HepG2 (cell line): ENCODE data around the gene CAND2. TPM values are rescaled to one million over a fixed set of nuclear protein-coding genes. Genes with fewer than 3 reads are reported as not detected.

Experiments
- ATAC-seq: fragments of 200-7000 bp; cut with Tn5 transposase; 3 replicates; pipeline ENCODE4 v1.9.1; 2020; ENCODE audit warnings: mild to moderate bottlenecking, moderate library complexity
- BruUV-seq: library from RNA; stranded (reverse); fragments of 400-500 nt; replicated peaks from 2 replicates; lab custom pipeline; 2021; lab: Mats Ljungman, UMichigan
- CTCF ChIA-PET: fragments of 300-600 bp; formaldehyde crosslinking; extraction: SDS; loops from one replicate; lab custom pipeline; 2021; ENCODE audit warnings: low total read pairs, inconsistent platforms, low intra/inter-chr PET ratio; lab: Yijun Ruan, JAX
- POLR2A ChIA-PET: fragments of 350-600 bp; sonication (Branson Sonifier 250); formaldehyde crosslinking; loops from one replicate; lab custom pipeline; 2020; ENCODE audit warnings: antibody characterized with exemption, inconsistent platforms; lab: Yijun Ruan, JAX
- DNase-seq: peaks from one replicate; pipeline ENCODE4 v3.0.0-alpha.2; 2015; ENCODE audit warnings: low spot score
- FAIRE-seq: peaks from 3 replicates; lab custom pipeline; 2011; peaks lifted over from hg19 to GRCh38; lab: Jason Lieb, UNC
- H2AFZ ChIP-seq: one replicate; pipeline ENCODE4 v1.6.1; 2011; ENCODE audit warnings: low read length, inconsistent platforms
- H3K27ac ChIP-seq: fragments of 300-600 bp; 3 replicates; pipeline ENCODE4 v1.8.0; 2011; ENCODE audit warnings: mixed run types, mild to moderate bottlenecking, mixed read lengths, low read length, inconsistent platforms; ENCODE audit not compliant: insufficient read depth; ENCODE audit errors: extremely low read length
- H3K27me3 ChIP-seq, 2 experiments: fragments of 200-600 bp in 1 of 2; 2 replicates in 1 of 2; 3 replicates in 1 of 2; pipeline versions ENCODE4 v1.6.0 to v1.8.0; 2011; ENCODE audit warnings: low read length in 2 of 2, mild to moderate bottlenecking in 2 of 2, moderate library complexity in 2 of 2, inconsistent platforms in 1 of 2; ENCODE audit not compliant: insufficient read depth in 2 of 2, control insufficient read depth in 1 of 2
- H3K36me3 ChIP-seq, 2 experiments: fragments of 200-600 bp in 1 of 2; replicated peaks in 1 of 2; 2 replicates in 1 of 2; 3 replicates in 1 of 2; pipeline versions ENCODE4 v1.5.1 to v1.8.0; 2011; ENCODE audit warnings: low read length in 2 of 2, inconsistent platforms in 1 of 2; ENCODE audit not compliant: insufficient read depth in 2 of 2, control insufficient read depth in 1 of 2
- H3K4me1 ChIP-seq: 2 replicates; pipeline ENCODE4 v1.5.1; 2012; ENCODE audit warnings: low read length, inconsistent platforms; ENCODE audit not compliant: insufficient read depth
- H3K4me2 ChIP-seq: 2 replicates; pipeline ENCODE4 v1.6.0; 2011; ENCODE audit warnings: low read depth, low read length, inconsistent platforms
- H3K4me3 ChIP-seq, 3 experiments: fragments of 200-600 bp in 1 of 3; sonication (generic), shearing (Covaris generic) in 1 of 3; replicated peaks in 1 of 3; 2 replicates each; pipeline ENCODE4 v1.5.1; 2011 to 2016; ENCODE audit warnings: low read length in 3 of 3, inconsistent platforms in 2 of 3, low read depth in 2 of 3, mild to moderate bottlenecking in 2 of 3, control low read depth in 1 of 3, mixed read lengths in 1 of 3; ENCODE audit not compliant: insufficient read depth in 1 of 3
- H3K79me2 ChIP-seq: one replicate; pipeline ENCODE4 v1.6.1; 2011; ENCODE audit warnings: low read length, inconsistent platforms; ENCODE audit not compliant: insufficient read depth
- H3K9ac ChIP-seq: 2 replicates; pipeline ENCODE4 v1.6.0; 2011; ENCODE audit warnings: mild to moderate bottlenecking, low read depth, low read length, inconsistent platforms; ENCODE audit not compliant: insufficient read depth
- H3K9me3 ChIP-seq: 2 replicates; pipeline ENCODE4 v1.5.1; 2012; ENCODE audit warnings: mild to moderate bottlenecking, low read length
- H4K20me1 ChIP-seq: 2 replicates; pipeline ENCODE4 v1.6.0; 2011; ENCODE audit warnings: inconsistent platforms, mild to moderate bottlenecking, low read length, moderate library complexity; ENCODE audit not compliant: insufficient read depth
- FOXC1 ChIP-seq: sonication (generic); formaldehyde crosslinking; IDR thresholded peaks from 2 replicates; pipeline ENCODE4 v1.8.0; 2022; ENCODE audit warnings: mild to moderate bottlenecking, missing genetic modification reagents, borderline replicate concordance
- HDAC1 ChIP-seq: sonication (generic); formaldehyde crosslinking; IDR thresholded peaks from 2 replicates; pipeline ENCODE4 v1.5.1; 2020; ENCODE audit warnings: mild to moderate bottlenecking, missing genetic modification reagents
- HNRNPL ChIP-seq: fragments of 200-400 bp; formaldehyde crosslinking; IDR thresholded peaks from 2 replicates; pipeline ENCODE4 v1.6.1; 2017; ENCODE audit warnings: mild to moderate bottlenecking, low read depth, low read length
- KLF11 ChIP-seq: IDR thresholded peaks from 2 replicates; pipeline ENCODE4 v1.6.1; 2016; ENCODE audit warnings: missing compliant biosample characterization
- RAD21 ChIP-seq: fragments of 450-650 bp; formaldehyde crosslinking; IDR thresholded peaks from 2 replicates; pipeline ENCODE4 v1.5.0; 2020; ENCODE audit warnings: mild to moderate bottlenecking
- REXO4 ChIP-seq: sonication (generic); formaldehyde crosslinking; IDR thresholded peaks from 2 replicates; pipeline ENCODE4 v1.8.0; 2022; ENCODE audit warnings: missing genetic modification reagents, mild to moderate bottlenecking, borderline replicate concordance
- TERF1 ChIP-seq: sonication (generic); formaldehyde crosslinking; IDR thresholded peaks from 2 replicates; pipeline ENCODE4 v1.8.0; 2022; ENCODE audit warnings: mild to moderate bottlenecking, missing genetic modification reagents, moderate library complexity
- ZNF280B ChIP-seq: sonication (generic); formaldehyde crosslinking; IDR thresholded peaks from 2 replicates; pipeline ENCODE4 v1.5.0; 2020; ENCODE audit warnings: missing genetic modification reagents, mild to moderate bottlenecking, borderline replicate concordance
- WGBS: methylation state at CpG from one replicate; pipeline ENCODE4 v1.1.6; 2017; ENCODE audit warnings: low lambda C conversion rate; 5-methylcytosine and 5-hydroxymethylcytosine counted together
- in situ Hi-C: cut with HindIII; loops from 2 replicates; pipeline ENCODE4 v1.10.0; 2017; ENCODE audit warnings: low pct_unique_long_range_greater_than_20kb; ENCODE audit not compliant: extremely low pct_ligation_motif_present
- intact Hi-C: fragments of 100-400 bp; cut with micrococcal nuclease; formaldehyde crosslinking; loops from one replicate; pipeline ENCODE4 v1.10.0; 2022; ENCODE audit not compliant: unreplicated experiment
- polyA plus RNA-seq, 8 experiments: library from polyadenylated mRNA; depleted of rRNA in 3 of 8; stranded (reverse) in 7 of 8; unstranded in 1 of 8; fragments of >200 nt; fragmentation: Illumina TruSeq in 4 of 8; extraction: Trizol in 4 of 8; gene quantifications; 2 replicates each; pipeline versions ENCODE4 v1.2.1 to v1.2.3, GENCODE V29; 2011 to 2016; ENCODE audit warnings: low read depth in 4 of 8, missing spikeins in 1 of 8, mixed read lengths in 1 of 8; ENCODE audit not compliant: insufficient read depth in 1 of 8
- total RNA-seq, 5 experiments: library from RNA; depleted of rRNA; stranded (reverse); fragments of >200 nt; fragmentation: Illumina TruSeq; extraction: Trizol; gene quantifications; 2 replicates each; pipeline ENCODE4 v1.2.3, GENCODE V29; 2016; ENCODE audit warnings: low read depth in 1 of 5
- TF ChIP-seq, protein P1 (sequence below): sonication (generic); formaldehyde crosslinking; IDR thresholded peaks from 2 replicates; pipeline ENCODE4 v1.8.0; 2022; ENCODE audit warnings: missing genetic modification reagents, mild to moderate bottlenecking, inconsistent platforms, borderline replicate concordance

The CAND2 gene
- total and polyA plus RNA-seq, 2 of the 13 experiments (the other 11 are each of a cell fraction or from before 2014, with no cell fraction given) = 0.01 TPM; not detected in 1

- Histone ChIP-seq H3K27me3 (peaks cover 0 to 28% of the 10 kb centered on the region in 2 experiments; a peak in 2 of 5 replicates), H3K27ac (no peak overlapping the region), H4K20me1 (no peaks in the 10 kb centered on the region), H3K36me3 (no peaks in the 10 kb centered on the region), H3K4me2 (no peak overlapping the region), H3K9ac (no peak overlapping the region), H2AFZ (no peak overlapping the region), H3K4me1 (no peaks in the 10 kb centered on the region), H3K4me3 (no peak overlapping the region), H3K79me2 (no peaks in the 10 kb centered on the region), H3K9me3 (no peaks in the 10 kb centered on the region)
- ChIA-PET POLR2A (no interaction called here), CTCF (no interaction called here)
- no TSS peak for BruUV-seq
- in situ Hi-C loops = no loop called here
- no peak for DNase-seq
- TF ChIP-seq TERF1 (CRISPR knock-in tag) (no peak), HNRNPL (no peak), ZNF280B (CRISPR knock-in tag) (no peak), REXO4 (CRISPR knock-in tag) (no peak), HDAC1 (CRISPR knock-in tag) (no peak), FOXC1 (no peak), RAD21 (CRISPR knock-in tag) (no peak), KLF11 (CRISPR knock-in tag) (no peak)
- TF ChIP-seq, protein P1, sequence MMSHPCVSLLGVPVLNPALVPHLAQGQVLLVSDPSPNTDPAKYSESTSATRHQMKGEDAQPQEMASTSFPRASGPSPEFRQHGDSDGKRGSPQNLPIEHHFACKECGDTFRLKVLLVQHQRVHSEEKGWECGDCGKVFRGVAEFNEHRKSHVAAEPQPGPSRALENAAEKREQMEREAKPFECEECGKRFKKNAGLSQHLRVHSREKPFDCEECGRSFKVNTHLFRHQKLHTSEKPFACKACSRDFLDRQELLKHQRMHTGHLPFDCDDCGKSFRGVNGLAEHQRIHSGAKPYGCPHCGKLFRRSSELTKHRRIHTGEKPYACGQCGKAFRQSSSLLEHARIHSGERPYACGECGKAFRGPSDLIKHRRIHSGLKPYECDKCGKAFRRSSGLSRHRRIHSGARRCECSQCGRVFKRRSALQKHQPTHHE (CRISPR knock-in tag) = no peak
- no peak for FAIRE-seq
- intact Hi-C loops = no loop called here
- no peak for ATAC-seq
- 24% methylated on average over 8 of the region's 8 CpGs for WGBS
Observed at GRCh38 chr3:12797892-12798558, 1.5 kb downstream of the CAND2 start.
